GM19238 (cell line): ENCODE data around the gene GPR15LG.
A peak's percentile ranks its signal among the peaks of the same experiment; 100 is the strongest.
"Not testable (repeated sequence)": the region's sequence is repeated elsewhere in the genome, so short reads cannot be mapped to it uniquely, and the experiment has no call there.

Source experiments
- DNase-seq: peaks from one replicate; pipeline ENCODE4 v3.0.0; 2011; ENCODE audit warnings: low spot score; ENCODE audit not compliant: insufficient read length

Gene GPR15LG

DNA sequence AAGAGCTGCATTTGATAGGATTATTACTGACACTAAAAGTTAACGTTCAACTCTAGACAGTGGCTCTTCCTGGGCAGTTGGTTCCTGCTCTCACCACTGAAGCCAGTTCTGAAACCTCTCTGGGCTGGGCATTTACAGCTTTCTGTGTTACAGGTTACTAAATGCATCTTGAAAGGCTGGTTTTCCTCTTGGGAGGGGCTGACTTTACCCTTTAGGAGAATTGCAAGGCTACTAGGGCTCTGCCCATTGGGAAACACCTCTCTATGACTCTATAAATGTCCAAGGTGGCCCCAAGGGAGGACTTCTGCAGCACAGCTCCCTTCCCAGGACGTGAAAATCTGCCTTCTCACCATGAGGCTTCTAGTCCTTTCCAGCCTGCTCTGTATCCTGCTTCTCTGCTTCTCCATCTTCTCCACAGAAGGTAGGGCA, at the start of gene GPR15LG:
TSS of gene GPR15LG (plus strand) at position 301 of the 429 bp plus-strand sequence. CDS start at position 352, 51 bp downstream.
- no peak for DNase-seq

DNA sequence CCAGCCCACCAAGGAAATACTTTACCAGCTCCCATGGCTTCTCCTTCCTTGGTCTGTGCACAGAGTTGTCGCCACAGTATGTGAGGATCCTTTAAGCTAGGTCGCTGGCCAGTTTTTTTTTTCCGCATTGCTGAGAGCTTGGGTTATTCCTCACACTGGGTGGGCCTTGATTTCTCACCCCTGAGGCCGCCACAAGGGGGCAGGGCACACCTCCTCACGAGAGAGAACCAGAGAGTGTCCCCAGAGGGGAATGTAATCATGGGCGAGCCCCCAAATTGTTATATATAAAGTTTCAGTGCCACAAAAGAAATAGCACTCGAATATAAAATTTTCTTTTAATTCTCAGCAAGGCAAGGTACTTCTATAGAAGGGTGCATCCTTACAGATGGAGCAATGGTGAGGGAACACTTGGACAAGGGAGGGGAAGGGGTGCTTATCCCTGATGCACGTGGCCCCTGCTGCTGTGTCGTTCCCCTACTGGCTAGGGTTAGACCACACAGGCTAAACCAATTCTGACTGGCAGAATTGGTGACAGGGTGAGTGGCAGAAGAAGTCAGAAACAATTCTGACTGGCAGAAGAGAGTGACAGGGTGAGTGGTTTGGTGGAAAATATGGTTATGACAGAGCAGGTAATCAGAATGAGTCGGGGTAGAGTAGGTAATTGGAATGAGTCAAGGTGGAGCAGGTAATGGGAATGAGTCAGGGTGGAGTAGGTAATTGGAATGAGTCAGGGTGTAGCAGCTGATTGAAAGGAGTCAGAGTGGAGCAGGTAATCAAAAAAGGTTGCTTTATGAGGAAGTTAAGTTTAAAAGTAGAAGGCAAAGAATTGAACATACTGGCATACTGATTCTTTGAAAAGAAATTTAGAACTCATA, 47.5 kb upstream of the GPR15LG start:
- DNase-seq, result not testable (repeated sequence)

DNA sequence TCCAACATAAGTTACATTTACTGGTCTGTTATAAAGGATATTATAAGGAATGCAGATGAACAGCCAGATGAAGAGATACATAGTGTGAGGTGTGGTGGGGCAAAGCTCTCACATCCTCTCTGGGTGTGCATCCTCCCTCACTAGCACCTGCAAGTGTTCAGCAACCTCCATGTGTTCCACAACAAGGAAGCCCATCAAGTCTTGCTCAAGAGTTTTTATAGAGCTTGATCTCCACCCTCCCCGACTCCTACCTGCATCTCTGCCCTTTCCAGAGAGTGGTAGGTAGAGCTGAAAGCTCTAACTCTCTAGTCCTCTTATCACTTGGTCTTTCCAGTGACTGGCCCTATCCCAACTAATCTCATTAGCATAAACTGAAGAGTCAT, 46.8 kb upstream of the GPR15LG start:
- DNase-seq, result no peak

DNA sequence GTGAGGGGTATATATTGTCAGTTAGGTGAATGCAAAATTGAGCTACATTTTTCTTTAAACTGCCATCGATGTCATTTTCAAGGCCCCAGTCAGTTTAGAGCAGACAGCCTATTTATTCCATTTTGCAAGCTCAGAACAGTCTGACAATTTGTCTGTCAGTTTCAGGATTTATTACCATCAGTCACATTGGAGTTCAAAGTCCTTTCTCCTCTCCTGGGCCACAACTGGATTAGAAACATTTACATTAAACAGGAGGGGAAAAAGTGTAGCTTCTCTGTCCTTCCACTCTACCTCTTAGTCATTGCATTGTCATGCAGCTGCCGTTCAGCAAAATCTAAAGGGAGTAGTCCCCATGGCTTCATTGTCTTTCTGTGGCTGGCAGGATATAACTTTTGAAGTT, 37.8 kb upstream of the GPR15LG start:
- no peak for DNase-seq

DNA sequence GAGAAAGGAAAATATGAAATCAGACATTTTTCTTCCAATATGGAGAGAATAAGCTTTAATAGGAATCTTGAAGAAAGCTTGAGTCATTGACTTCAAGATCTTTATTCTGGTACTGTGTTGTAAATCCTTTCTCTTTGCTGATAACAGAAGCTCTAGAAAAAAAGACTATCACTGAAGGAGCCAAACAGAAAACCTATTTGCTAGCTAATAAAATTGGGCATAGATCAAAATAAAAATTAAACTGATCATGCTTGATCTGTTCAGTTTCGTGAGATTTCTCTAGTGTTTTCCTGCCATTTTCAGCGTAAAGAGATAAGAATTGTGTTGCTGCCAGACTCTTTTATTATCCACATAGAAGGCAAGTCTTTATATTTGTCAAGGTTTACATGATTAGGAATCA, 35.8 kb upstream of the GPR15LG start:
- no peak for DNase-seq

DNA sequence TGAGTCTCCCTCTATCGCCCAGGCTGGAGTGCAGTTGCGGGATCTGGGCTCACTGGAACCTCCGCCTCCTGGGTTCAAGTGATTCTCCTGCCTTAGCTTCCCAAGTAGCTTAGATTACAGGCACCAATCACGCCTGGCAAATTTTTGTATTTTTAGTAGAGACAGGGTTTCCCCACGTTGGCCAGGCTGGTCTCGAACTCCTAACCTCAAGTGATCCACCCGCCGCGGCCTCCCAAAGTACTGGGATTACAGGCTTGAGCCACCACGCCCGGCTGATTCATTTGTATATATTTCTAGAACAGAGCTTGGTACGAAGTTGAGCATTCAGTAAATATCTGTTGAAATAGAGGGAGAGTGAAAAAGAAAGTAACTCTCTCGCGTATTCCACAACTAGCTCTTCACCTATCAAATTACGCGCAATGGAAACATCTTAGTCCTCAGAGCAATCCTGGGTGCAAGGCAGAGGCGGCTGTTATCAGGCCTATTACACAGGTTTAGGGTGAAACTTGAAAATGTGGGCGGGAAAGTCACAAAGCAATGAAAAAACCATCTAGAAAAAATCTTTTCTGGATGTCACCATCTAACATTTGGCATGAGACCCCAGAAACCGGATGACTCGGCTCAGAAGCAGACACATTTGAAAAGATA, 35.0 kb upstream of the GPR15LG start:
- no peak for DNase-seq

DNA sequence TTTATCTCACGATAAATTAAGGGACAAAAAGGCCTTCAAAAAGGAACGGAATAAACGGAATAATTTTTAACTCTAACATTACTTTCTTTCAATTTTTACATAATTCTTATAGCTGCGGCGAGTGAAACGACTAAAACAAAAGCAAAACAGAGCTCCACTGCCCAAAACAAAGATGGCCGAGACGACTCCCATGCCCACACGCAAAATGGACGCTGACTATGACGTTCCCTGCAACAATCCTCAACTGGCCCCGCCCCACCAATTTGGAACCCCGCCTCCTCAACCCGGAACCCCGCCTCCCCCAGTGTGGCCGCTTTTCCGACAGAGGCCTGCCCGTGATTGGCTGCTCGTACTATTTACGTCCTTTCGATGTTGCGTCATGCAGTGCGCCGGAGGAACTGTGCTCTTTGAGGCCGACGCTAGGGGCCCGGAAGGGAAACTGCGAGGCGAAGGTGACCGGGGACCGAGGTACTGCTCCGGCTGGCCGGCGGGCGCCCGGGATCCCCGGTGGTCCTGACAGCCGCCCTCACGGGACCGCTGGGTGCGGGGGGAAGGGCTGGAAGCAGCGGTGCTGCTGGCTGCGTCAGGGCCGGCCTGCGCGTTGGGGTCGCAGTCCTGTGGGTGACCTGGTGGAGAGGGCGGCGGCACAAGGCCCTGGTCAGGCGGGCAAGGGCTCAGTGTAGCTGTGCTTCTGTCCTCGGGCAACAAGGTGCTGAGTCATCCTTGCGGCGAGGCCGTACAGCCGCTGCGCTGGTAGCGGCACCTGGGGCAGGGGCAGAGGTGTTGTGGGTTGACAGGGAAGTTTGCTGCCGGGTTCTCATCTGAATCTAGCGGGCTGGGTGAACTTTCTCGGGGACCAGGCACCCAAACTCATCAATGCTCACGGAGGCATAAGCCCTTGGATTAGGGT, 34.2 kb upstream of the GPR15LG start, which contains the start of gene GHITM:
TSS of gene GHITM (plus strand) at position 384 of the 910 bp plus-strand sequence. CDS start 1,992 bp downstream, outside the sequence.
- DNase-seq, result peak; percentile 70

DNA sequence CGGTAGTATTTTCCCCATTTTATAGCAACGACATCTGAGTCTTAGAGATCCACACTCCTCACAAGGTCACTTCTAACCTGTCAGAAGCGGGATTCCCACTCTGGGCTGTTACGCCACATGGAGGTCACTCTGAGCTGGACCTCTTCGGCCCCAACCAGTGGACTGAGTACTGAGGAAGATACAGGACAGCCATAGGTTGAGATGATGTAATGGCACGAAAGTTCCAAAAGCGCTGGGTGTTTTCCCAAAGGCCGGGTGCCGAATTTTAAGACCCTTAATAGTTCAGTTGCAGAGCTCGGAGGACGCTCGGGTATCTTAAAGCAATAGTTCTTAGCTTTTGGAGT, 33.6 kb upstream of the GPR15LG start:
- DNase-seq, result no peak

DNA sequence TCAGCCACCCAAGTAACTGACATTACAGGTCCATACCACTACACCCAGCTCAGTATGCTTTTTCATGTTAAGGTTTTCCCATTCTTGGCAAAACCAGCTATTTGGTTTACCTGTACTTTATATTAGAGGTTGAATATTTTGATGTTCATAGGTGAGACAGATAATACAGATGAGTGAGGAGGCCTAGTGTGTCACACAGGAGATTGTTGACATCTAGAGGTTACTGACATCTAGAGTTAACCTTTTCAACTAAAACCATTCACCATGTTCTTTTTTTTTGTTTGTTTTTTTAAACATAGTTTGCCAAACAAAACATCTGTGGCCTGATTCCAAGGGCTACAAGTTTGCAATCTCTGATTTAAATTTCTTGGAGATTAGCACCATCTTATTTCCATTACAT, 26.3 kb upstream of the GPR15LG start:
- no peak for DNase-seq

DNA sequence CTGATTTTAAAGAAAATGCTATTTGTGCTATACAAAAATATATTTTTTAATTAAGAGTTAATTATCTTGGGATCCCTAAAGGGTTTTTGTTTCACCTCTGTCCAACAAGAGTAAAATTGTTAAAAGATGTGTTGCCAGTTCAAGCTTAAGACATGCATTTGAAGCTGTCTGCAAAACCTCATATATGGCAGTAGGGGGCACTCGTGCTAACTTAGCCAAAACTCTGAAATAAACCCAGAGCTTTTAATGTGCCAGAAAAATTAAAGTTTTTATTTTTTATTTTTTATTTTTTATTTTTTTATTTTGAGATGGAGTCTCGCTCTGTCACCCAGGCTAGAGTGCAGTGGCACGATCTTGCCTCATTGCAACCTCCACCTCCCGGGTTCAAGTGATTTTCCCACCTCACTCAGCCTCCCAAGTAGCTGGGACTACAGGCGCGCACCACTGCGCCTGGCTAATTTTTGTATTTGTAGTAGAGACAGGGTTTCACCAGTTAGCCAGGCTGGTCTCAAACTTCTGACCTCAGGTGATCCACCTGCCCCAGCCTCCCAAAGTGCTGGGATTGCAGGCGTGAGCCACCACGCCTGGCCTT, 25.5 kb upstream of the GPR15LG start:
- not testable (repeated sequence) for DNase-seq

DNA sequence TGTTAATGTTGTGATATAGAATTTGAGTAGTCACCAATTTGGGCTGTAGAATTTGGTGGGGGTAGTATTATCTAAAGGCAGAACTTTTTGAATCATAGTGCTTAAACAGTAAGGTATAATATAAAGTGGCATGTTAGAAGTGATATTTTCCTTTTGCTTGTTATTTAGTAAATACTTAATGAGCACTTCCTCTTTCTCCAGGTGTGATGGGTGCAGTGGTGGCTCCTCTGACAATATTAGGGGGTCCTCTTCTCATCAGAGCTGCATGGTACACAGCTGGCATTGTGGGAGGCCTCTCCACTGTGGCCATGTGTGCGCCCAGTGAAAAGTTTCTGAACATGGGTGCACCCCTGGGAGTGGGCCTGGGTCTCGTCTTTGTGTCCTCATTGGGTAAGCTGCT, 23.7 kb upstream of the GPR15LG start:
- no peak for DNase-seq

DNA sequence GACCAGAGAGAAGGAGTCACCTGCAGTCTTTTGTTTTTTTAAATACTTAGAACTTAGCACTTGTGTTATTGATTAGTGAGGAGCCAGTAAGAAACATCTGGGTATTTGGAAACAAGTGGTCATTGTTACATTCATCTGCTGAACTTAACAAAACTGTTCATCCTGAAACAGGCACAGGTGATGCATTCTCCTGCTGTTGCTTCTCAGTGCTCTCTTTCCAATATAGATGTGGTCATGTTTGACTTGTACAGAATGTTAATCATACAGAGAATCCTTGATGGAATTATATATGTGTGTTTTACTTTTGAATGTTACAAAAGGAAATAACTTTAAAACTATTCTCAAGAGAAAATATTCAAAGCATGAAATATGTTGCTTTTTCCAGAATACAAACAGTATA, 20.8 kb upstream of the GPR15LG start:
- no peak for DNase-seq

DNA sequence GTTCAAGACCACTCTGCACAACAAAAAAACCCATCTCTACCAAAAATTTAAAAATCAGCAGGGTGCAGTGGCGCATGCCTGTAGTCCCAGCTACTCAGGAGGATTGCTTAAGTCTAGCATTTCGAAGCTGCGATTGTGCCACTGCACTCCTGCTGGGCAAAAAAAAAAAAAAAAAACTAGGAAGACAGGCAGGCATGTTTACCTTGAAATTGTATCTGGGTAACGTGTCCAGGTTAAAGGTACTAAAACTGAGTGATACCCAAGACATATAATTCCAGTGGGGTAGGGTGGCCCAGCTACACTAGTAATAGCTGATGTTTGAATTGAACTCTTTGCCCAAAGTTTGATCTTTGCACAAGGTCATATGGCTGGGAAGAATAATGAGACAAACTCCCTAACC, 18.1 kb upstream of the GPR15LG start:
- DNase-seq, result no peak

DNA sequence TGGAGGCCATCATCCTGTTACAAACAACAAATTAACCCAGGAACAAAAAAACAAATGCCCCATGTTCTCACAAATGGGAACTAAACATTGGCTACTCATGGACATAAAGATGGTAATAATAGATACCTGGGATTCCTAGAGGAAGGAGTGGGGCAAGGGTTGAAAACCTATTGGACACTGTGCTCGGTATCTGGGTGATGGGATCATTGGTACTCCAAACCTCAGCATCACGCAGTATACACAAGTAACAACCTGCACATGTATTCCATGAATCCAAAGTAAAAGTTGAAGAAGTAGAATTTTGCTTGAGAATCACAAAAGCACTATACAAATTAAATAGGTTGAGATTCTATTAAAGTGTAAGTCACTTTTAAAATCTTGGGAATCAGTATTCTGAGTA, 17.6 kb upstream of the GPR15LG start:
- no peak for DNase-seq

DNA sequence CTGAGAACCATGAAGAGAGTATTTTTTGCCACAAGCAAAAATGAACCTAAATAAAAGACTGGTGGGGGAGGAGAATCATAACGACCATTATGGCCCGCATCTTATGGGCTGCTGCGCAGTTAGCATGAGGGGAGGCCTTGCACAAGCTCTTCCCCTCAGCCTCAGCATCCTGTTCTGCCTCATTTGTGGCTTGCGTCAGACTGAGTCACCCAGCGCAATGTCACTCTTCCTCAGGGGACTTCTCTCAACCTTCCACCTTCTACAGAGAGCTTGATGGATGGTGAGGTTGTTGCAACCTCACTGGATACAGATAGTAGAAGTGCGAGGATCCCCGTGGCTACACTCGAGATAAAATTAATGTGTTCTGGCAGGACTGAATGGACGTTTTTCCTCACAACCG, 16.8 kb upstream of the GPR15LG start:
- DNase-seq, result no peak

DNA sequence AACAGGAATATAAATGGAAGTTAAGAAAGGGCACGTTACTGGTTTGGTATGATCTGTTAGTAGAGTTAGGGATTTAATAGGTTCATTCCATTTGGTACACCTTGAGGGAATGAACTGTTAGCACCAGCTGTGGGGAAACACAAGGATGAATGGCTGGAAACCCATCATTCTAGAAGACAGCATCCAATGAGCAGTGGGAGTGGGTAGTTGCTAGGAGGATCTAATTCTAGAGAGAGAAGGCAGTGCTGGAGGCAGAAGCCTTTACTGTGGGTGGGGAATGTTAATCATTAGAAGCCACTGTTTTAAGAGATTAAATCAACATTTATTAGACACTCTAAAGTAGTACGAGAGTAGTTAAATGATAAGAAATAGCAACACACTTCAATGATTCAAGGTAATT, 15.5 kb upstream of the GPR15LG start:
- no peak for DNase-seq

DNA sequence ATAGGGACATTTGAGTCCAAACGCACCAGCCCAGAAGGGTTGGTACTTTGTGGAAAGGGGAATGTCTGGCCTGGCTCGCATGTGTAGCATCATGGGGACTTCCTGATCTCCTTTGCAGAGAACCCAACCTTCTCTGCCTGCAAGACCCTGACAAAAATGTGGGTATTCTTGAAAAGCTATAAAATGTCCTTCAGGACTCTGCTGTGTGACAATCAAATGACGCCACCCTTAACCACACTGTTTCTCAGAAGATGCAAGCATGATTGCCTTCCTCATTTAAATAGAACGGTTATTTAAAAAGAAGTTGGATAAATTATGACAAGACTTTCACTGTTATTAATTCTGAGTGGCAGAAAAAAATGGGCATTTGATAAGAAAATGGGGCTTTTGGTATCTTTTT, 15.1 kb upstream of the GPR15LG start:
- no peak for DNase-seq

DNA sequence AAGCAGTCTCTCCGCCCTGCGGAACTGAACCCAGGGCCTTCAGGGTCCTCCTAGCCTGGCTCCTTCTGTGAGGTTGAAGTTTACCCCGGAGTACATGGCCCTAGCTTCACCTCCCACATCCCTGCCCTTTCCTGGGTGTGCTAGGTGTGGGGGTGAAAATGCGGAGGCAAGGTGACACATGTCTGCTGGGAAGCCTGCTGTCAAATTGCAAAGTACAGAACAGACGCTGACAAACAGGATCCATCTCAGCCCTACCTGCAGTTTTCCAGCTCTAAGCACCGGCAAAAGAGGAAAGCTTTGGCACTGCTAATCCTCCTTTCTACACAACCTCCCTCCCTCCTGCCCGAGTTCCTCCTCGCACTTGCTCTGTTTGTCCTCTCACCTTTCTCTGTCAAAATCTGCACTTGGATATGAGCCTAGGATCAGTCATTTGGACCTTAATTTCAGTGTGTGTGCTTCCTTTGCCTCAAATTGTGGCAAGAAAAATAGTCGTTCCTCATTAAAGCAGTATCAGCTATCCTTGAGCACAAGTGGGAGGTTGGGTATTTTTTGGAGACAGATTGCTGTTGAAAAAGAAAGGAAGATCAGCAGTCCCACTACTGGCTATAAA, 14.4 kb upstream of the GPR15LG start:
- DNase-seq, result no peak

DNA sequence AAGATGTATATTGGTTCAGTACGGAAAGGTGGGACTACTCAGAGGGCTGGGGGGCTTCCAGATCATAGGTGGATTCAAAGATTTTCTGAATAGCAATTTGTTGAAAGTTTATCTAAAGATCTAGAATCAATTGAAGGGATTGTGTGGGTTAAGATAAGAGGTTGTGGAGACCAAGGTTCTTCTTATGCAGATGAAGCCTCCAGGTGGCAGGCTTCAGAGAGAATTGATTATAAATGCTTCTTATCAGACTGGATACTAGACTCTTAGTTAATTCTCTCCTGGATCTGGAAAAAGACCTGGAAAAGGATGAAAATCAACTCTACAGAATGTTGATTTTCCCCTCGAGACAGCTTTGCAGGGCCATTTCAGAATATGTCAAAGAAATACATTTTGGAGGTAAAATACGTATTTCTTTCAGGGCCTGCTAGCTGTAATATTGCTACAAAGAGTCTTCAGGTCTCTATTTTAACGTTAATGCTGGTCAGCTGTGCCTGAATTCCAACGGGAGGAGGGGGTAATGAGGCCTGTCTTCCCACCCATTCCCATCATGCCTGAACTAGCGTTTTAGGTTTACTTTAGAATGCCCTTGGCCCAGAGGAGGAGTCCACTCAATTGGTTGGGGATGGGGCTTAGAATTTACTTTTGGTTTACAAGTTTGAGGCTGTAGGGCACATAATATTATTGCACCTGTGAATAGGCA, 12.8 kb upstream of the GPR15LG start:
- DNase-seq, result no peak

DNA sequence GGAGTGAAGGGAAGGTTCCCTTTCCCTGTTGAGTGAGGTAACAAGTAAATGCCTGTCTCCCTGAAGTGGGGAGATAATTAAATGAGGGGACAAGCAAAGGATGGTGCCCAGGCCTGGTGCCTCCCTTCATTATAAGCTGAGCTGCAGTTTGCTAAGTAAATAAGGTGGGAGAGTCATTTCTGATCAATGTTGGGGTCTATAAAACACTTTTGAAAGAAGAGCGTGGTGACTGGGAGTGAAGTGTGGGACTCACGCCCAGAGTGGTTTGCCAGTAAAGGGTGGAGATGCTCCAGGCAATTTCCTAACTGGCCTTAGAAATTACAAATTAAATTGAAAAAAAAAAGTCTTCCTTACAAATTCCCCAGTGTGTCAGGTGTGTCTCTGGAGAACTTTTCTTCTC, 9.6 kb upstream of the GPR15LG start:
- no peak for DNase-seq
